Testis (tissue), 2 donors: ENCODE measurements around the gene WIPF3.

Experiments used
- POLR2A ChIP-seq: fragments of 450-650 bp; IDR thresholded peaks from one replicate; pipeline ENCODE4 v1.6.1; 2017; ENCODE audit warnings: antibody characterized with exemption, mild to moderate bottlenecking, moderate library complexity
- TF ChIP-seq, protein P1 (sequence below), 3 experiments: fragments of 450-650 bp in 2 of 3; fragments of 200-600 bp in 1 of 3; sonication (generic) in 1 of 3; IDR thresholded peaks; one replicate each; pipeline ENCODE4 v1.5.1; 2016 to 2019; ENCODE audit warnings: antibody characterized with exemption in 3 of 3, mild to moderate bottlenecking in 2 of 3, moderate library complexity in 1 of 3

DNA sequence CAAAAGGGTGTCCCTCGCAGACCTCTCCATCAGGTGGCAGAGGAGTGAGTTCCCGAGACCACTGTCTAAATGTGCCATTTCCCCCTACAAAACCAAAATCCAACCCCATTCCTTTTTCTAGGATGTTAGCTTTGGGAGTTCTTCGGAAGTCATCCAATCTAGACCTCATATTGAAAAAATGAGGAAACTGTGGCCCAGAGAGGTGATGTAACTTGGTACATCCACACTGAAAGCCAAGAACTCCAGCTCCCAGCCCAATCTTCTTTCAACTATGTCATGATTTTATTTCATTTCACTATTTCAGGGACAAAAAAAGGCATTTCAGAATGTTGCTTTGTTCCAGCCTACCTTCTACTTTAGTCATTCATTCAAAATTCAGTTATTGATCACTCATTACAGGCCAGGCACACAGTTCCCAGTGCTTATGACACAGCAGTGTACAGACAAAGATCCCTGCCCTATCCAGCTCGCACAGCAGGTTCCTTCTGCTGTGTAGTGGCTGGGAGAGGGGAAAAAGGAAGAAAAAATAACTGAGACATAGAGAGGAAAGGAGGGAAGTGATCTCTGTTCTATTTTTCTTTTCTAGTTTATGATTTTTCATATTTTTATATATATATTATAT lies 147.5 kb downstream of the WIPF3 start:
- TF ChIP-seq, protein P1, sequence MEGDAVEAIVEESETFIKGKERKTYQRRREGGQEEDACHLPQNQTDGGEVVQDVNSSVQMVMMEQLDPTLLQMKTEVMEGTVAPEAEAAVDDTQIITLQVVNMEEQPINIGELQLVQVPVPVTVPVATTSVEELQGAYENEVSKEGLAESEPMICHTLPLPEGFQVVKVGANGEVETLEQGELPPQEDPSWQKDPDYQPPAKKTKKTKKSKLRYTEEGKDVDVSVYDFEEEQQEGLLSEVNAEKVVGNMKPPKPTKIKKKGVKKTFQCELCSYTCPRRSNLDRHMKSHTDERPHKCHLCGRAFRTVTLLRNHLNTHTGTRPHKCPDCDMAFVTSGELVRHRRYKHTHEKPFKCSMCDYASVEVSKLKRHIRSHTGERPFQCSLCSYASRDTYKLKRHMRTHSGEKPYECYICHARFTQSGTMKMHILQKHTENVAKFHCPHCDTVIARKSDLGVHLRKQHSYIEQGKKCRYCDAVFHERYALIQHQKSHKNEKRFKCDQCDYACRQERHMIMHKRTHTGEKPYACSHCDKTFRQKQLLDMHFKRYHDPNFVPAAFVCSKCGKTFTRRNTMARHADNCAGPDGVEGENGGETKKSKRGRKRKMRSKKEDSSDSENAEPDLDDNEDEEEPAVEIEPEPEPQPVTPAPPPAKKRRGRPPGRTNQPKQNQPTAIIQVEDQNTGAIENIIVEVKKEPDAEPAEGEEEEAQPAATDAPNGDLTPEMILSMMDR (IDR thresholded peaks at IDR 0.05), result no peak
- TF ChIP-seq POLR2A, result no peak
